ENCODE data around the gene NDUFB7. TPM values are rescaled to one million over a fixed set of nuclear protein-coding genes. Genes with fewer than 3 reads are reported as not detected.

NDUFB7 gene
- total and polyA plus RNA-seq, 2 of the 8 experiments (the other 6 are each of a cell fraction or from before 2014, with no cell fraction given): 151 to 740 TPM

- Histone ChIP-seq H3K79me2 (ENCODE audit: control insufficient read depth in 1 of 2, insufficient read depth in 2 of 2, low read length in 2 of 2) (peaks cover 0 to 25% of the 10 kb centered on the region in 2 experiments; a peak in 1 of 4 replicates), H4K20me1 (replicated peaks in 1 of 2; ENCODE audit: control insufficient read depth in 1 of 2, insufficient read depth in 2 of 2, low read length in 2 of 2) (peaks cover 4 to 16% of the 10 kb centered on the region in 2 experiments), H3K56ac (replicated peaks; ENCODE audit: insufficient read length, low read depth, low read length) (no peak overlapping the region), H3K4me2 (ENCODE audit: insufficient read depth in 1 of 2, low read depth in 2 of 2, low read length in 2 of 2) (no peak overlapping the region; a peak in 1 of 4 replicates), H3K9ac (replicated peaks in 1 of 4; ENCODE audit: extremely low read depth in 1 of 4, low read depth in 3 of 4, low read length in 3 of 4) (no peak overlapping the region), H3K36me3 (ENCODE audit: control insufficient read depth in 2 of 4, insufficient read depth in 4 of 4, low read length in 3 of 4) (peaks cover 0 to 4% (median 1%) of the 10 kb centered on the region in 4 experiments; a peak in 2 of 8 replicates), H2BK5ac (ENCODE audit: low read depth, low read length) (peak overlapping the region; percentile 9; the same call in 1 of the 2 replicates), H3K9me3 (ENCODE audit: insufficient read depth in 2 of 2, low read depth in 1 of 2, low read length in 1 of 2) (no peaks in the 10 kb centered on the region), H4K91ac (replicated peaks; ENCODE audit: insufficient read length, low read length) (no peak overlapping the region), H2AFZ (ENCODE audit: low read length) (no peak overlapping the region), H4K5ac (ENCODE audit: insufficient read length, low read depth, low read length) (peak overlapping the region; percentile 15), H3K4me1 (replicated peaks in 1 of 4; ENCODE audit: control insufficient read depth in 3 of 4, insufficient read depth in 4 of 4, low read length in 3 of 4) (peaks cover 0 to 44% (median 38%) of the 10 kb centered on the region in 4 experiments; a peak in 6 of 7 replicates), H2BK15ac (ENCODE audit: low read length) (no peak overlapping the region; the same call in 1 of the 2 replicates), H3K27me3 (replicated peaks in 1 of 4; ENCODE audit: control insufficient read depth in 3 of 4, extremely low read depth in 1 of 4, insufficient read depth in 3 of 4, low read length in 3 of 4) (no peaks in the 10 kb centered on the region), H3K79me1 (ENCODE audit: low read depth, low read length) (peaks cover 9% of the 10 kb centered on the region), H3K4me3 (ENCODE audit: extremely low read depth in 1 of 4, insufficient read depth in 2 of 4, low read depth in 3 of 4, low read length in 4 of 4) (no peak overlapping the region), H3K23ac (ENCODE audit: insufficient read length) (no peak overlapping the region), H4K8ac (ENCODE audit: extremely low read depth, insufficient read depth, low read length) (peak overlapping the region; percentile 88), H2BK20ac (ENCODE audit: low read length) (no peak overlapping the region), H3K4ac (replicated peaks; ENCODE audit: insufficient read length, low read depth, low read length) (no peak overlapping the region), H2AK5ac (ENCODE audit: low read depth, low read length) (0 out of 2 replicates have a peak overlapping the region, but pooled peaks have one; percentile 39), H3K23me2 (ENCODE audit: low read depth, low read length) (no peaks in the 10 kb centered on the region), H2BK120ac (replicated peaks; ENCODE audit: low read depth, low read length) (no peak overlapping the region), H3K27ac (ENCODE audit: low read depth, low read length) (0 out of 2 replicates have a peak overlapping the region, but pooled peaks have one; percentile 34), H2BK12ac (ENCODE audit: low read depth, low read length) (no peak overlapping the region; the same call in 1 of the 2 replicates), H3K18ac (ENCODE audit: extremely low read depth, low read length) (no peak overlapping the region; the same call in 1 of the 2 replicates), H3K14ac (ENCODE audit: insufficient read length) (no peak overlapping the region)
- DNase-seq (ENCODE audit: low read depth in 1 of 2, low spot score in 2 of 2) (no peak), FAIRE-seq (no peak)
- WGBS, 2 experiments (ENCODE audit: extremely low coverage in 1 of 2, insufficient coverage in 1 of 2, insufficient read length in 1 of 2, insufficient replicate concordance in 2 of 2, low coverage in 1 of 2, low lambda C conversion rate in 2 of 2, missing lambda C conversion rate in 1 of 2): 87% methylated on average over 28 of the region's 28 CpGs; no CpG with 5 or more reads in 1 of the 2 experiments
- CTCF ChIA-PET (ENCODE audit: partially characterized antibody): interaction anchor here (0.6 kb wide), 3 partner anchors 80 to 537 kb away, joined by 3 read pairs; no protein-coding TSS in a partner anchor
- POLR2A ChIA-PET (ENCODE audit: partially characterized antibody): interaction anchor here (0.9 to 1.8 kb wide), 2 partner anchors 9 to 10 kb away, joined by 4 to 6 read pairs; no protein-coding TSS in a partner anchor
- TF ChIP-seq ATF2 (IDR thresholded peaks at IDR 0.05; ENCODE audit: low read length): no peak
- no peak for TF ChIP-seq POLR2A (IDR thresholded peaks at IDR 0.05; ENCODE audit: control extremely low read depth in 1 of 2, low read depth in 2 of 2, low read length in 2 of 2)
Observed at GRCh38 chr19:14559916-14560775, 11.7 kb downstream of the NDUFB7 start.

All from H1 (cell line).